T-helper 1 cell treated with Interleukin-12 subunit alpha and Interleukin-12 subunit beta and Interleukin-4 antibody, amounts not matched to agents 30 ng/mL and 1 ng/mL, for 36 hours (primary cell): ENCODE data around the gene OSM. TPM values are rescaled to one million over a fixed set of nuclear protein-coding genes. Genes with fewer than 3 reads are reported as not detected.

Experiments
- intact Hi-C: fragments of 100-400 bp; cut with micrococcal nuclease; formaldehyde crosslinking; loops from one replicate; pipeline ENCODE4 v1.15.1; 2024
- total RNA-seq: library from RNA; stranded (reverse); gene quantifications from 2 replicates; pipeline ENCODE4 v1.2.3, GENCODE V29; 2022

Gene OSM
- total RNA-seq, 1 donor from 2014 or later: 193 TPM

GRCh38 chr22:30286331-30286730 lies 19.7 kb upstream of the OSM start:
- intact Hi-C loops: loop anchor here (1.0 to 5.0 kb wide), 4 partner anchors 30 to 448 kb away; partner anchors contain the start of genes ASCC2 and LIF

GRCh38 chr22:30285846-30286200 lies 19.2 kb upstream of the OSM start:
- intact Hi-C loops: loop anchor here (1.0 to 5.0 kb wide), 4 partner anchors 30 to 447 kb away; partner anchors contain the start of genes ASCC2 and LIF

DNA sequence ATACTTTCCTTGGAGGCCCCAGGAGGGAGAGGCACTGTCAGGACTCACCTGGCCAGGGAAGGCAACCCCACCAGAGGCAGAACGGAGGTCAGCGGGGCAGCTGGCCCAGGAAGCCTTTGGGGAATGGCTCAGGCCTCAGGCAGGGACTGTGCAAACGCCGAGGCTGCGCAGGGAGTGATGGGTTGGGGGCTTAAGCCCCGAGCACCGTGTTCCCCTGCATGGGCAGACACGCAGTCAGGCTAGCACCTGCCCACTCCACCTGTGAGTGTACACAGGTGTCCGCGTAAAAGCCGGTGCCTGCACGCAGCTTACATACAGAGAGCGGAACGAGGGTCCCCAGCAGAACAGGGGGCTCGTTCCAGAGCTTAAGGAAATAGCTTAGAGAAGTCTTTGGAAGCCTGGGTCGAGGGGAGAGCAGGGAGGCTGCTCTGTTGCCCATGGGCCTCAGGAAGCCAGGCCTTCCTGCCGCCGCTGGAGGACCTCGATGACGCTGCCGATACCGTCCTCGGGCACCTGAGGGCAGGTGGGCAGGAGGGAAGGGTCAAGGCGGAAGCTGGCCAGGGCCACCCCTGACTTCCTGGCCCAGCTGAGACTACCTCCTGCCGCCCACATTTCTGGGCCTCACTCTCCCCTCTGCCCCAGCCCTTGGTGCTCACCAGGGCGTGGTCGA lies 18.7 kb upstream of the OSM start:
- intact Hi-C loops: loop anchor here (5.0 kb wide), 2 partner anchors 38 to 157 kb away; partner anchors contain the start of gene LIF

- intact Hi-C loops: loop anchor here (5.0 kb wide), 2 partner anchors 37 to 158 kb away; partner anchors contain the start of gene LIF
Measured at GRCh38 chr22:30284666-30285065, 18.0 kb upstream of the OSM start.

GRCh38 chr22:30284172-30284571 lies 17.5 kb upstream of the OSM start:
- intact Hi-C loops: no loop called here

DNA sequence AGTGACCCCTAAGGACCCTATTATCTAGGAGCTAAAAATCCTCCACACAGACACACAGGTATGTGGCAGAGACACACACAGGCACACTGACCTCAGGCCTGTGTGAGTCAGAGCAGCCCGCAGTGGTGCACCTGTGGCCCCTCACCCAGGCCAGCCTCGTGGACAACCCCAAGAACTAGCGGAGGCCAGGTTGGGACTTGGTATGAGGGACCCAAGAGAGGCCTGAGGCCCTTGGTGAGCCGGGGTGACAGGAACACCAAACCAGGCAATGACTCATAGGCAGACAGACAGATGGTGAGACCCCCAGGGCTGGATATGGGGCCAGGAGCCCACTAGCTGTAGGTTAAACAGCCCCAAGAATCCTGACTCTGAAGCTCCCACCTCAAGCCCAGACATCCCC lies 16.7 kb upstream of the OSM start:
- intact Hi-C loops: no loop called here

GRCh38 chr22:30282616-30283046 lies 16.0 kb upstream of the OSM start:
- intact Hi-C loops: no loop called here

DNA sequence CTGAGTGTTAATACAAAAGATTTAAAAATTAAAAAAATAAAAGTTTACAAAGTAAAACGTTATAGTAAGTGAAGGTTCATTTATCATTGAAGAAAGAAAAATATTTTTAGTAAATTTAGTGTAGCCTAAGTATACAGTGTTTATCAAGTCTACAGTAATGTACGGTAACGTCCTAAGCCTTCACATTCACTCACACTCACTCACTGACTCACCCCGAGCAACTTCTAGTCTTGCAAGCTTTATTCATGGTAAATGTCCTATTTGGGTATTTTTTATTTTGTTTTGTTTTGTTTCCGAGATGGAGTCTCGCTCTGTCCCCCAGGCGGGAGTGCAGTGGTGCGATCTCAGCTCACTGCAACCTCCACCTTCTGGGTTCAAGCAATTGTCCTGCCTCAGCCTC lies 13.9 kb upstream of the OSM start:
- intact Hi-C loops: no loop called here

DNA sequence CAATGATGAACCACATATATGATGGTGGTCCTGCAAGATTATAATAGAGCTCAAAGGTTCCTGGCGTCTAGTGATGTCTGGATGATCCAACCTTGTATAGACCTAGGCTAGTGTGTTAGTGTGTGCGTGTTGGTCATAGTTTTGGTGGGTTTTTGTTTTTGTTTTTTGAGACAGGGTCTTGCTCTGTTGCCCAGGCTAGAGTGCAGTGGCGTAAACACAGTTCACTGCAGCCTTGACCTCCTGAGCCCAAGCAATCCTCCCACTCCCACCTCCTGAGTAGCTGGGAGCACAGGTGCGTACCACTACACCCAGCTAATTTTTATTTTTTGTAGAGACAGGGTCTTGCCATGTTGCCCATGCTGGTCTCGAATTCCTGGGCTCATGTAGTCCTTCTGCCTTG lies 13.3 kb upstream of the OSM start:
- intact Hi-C loops: no loop called here

GRCh38 chr22:30279046-30279788 lies 12.6 kb upstream of the OSM start:
- intact Hi-C loops: no loop called here

DNA sequence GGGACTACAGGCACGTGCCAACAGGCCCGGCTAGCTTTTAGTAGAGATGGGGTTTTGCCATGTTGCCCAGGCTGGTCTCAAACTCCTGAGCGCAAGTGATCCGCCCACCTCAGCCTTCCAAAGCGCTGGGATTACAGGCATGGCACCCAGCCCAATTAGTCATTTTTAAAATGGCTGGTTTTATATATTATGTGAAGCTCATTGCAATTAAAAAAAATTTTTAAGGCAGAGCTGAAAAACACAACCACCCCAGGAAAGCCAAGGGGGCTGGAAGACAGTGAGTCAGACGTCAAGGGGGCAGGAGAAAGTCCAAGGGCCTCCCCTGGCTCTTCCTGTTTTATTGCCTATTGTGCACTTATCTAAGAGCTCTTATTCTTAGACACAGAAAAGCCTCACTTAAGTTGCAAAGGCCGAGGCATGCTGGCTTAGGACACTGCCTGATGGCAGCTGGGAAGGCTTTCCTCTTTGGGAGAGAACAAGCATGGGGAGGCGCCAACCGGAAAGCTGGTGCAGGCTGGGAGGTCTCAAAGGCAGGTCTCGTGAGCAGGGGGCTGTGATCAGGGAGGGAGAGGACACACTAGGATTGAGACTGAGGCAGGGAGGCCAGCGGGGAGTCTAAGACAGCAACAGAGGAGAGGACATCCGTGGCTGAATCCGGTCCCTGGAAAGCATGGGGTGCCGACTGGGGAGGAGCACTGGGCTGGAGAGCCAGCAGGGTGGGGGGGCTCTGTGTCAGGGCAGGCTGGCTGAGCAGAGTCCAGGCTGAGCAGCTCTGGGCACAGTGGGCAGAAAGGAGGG lies 11.1 kb upstream of the OSM start:
- intact Hi-C loops: no loop called here

- intact Hi-C loops: no loop called here
Measured at GRCh38 chr22:30276039-30276438, 9.4 kb upstream of the OSM start.

DNA sequence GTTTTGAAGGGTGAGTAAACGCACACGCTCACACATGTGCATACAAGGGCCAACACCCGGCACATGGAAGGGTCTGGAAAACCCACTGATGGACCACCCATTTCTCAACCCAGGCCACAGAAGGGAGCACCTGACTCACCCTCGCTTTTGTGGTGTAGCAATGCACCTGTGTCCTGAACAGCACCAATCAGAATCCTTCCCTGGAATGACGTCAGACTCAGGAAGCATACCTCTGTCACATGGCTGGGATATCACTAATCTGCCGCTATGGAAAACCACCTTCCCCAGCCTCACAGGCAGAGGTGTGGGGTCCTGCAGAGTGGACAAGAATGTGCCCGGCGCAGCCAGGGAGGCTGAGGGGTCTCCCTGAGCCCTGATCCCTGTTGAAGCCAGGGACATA lies 9.0 kb upstream of the OSM start:
- intact Hi-C loops: no loop called here

GRCh38 chr22:30274437-30274812 lies 7.8 kb upstream of the OSM start:
- intact Hi-C loops: no loop called here

GRCh38 chr22:30273711-30274436 lies 7.2 kb upstream of the OSM start:
- intact Hi-C loops: no loop called here

GRCh38 chr22:30272781-30273601 lies 6.3 kb upstream of the OSM start:
- intact Hi-C loops: no loop called here

- intact Hi-C loops: no loop called here
Measured at GRCh38 chr22:30270832-30271231, 4.2 kb upstream of the OSM start.

GRCh38 chr22:30268331-30268730 lies 1.7 kb upstream of the OSM start:
- intact Hi-C loops: loop anchor here (5.0 kb wide), 3 partner anchors 501 to 796 kb away; partner anchors contain the start of genes NF2, UQCR10 and ZMAT5

GRCh38 chr22:30267382-30268302 lies 991 bp upstream of the OSM start:
- intact Hi-C loops: loop anchor here (1.0 to 5.0 kb wide), 9 partner anchors 20 to 795 kb away; partner anchors contain the start of genes ASCC2, NF2, UQCR10 and ZMAT5
